RWPE2 (cell line): ENCODE measurements around the gene TRAF3IP1.

Experiments
- ATAC-seq: fragments of 200-7000 bp; cut with Tn5 transposase; 3 replicates; pipeline ENCODE4 v1.9.1; 2021; ENCODE audit warnings: low read depth
- DNase-seq: peaks from one replicate; pipeline ENCODE4 v3.0.0-alpha.2; 2020; ENCODE audit warnings: low spot score
- H3K27ac ChIP-seq: fragments of 450-650 bp; 2 replicates; pipeline ENCODE4 v1.5.1; 2017; ENCODE audit warnings: mild to moderate bottlenecking; ENCODE audit not compliant: poor library complexity, severe bottlenecking
- H3K27me3 ChIP-seq: fragments of 250-450 bp; sonication (Bioruptor Pico); 2 replicates; pipeline ENCODE4 v1.5.1; 2021; ENCODE audit warnings: mild to moderate bottlenecking, moderate library complexity; ENCODE audit not compliant: insufficient read depth, poor library complexity, severe bottlenecking
- H3K36me3 ChIP-seq: fragments of 250-450 bp; sonication (Bioruptor Pico); 2 replicates; pipeline ENCODE4 v1.5.1; 2020; ENCODE audit warnings: low read depth, mild to moderate bottlenecking, moderate library complexity
- H3K4me1 ChIP-seq: fragments of 250-450 bp; sonication (Bioruptor Pico); 2 replicates; pipeline ENCODE4 v1.5.1; 2021; ENCODE audit warnings: mild to moderate bottlenecking, moderate library complexity; ENCODE audit not compliant: insufficient read depth, poor library complexity, severe bottlenecking
- H3K4me3 ChIP-seq: fragments of 250-450 bp; sonication (Bioruptor Pico); 2 replicates; pipeline ENCODE4 v1.5.1; 2021; ENCODE audit warnings: mild to moderate bottlenecking, moderate library complexity; ENCODE audit not compliant: severe bottlenecking
- H3K9me3 ChIP-seq: fragments of 250-450 bp; sonication (Bioruptor Pico); 2 replicates; pipeline ENCODE4 v1.5.1; 2021; ENCODE audit warnings: mild to moderate bottlenecking, moderate library complexity; ENCODE audit not compliant: severe bottlenecking
- CTCF ChIP-seq: fragments of 450-650 bp; IDR thresholded peaks from one replicate; pipeline ENCODE4 v1.5.1; 2017; ENCODE audit warnings: mild to moderate bottlenecking, moderate library complexity; ENCODE audit not compliant: poor library complexity, severe bottlenecking

TRAF3IP1 gene

DNA sequence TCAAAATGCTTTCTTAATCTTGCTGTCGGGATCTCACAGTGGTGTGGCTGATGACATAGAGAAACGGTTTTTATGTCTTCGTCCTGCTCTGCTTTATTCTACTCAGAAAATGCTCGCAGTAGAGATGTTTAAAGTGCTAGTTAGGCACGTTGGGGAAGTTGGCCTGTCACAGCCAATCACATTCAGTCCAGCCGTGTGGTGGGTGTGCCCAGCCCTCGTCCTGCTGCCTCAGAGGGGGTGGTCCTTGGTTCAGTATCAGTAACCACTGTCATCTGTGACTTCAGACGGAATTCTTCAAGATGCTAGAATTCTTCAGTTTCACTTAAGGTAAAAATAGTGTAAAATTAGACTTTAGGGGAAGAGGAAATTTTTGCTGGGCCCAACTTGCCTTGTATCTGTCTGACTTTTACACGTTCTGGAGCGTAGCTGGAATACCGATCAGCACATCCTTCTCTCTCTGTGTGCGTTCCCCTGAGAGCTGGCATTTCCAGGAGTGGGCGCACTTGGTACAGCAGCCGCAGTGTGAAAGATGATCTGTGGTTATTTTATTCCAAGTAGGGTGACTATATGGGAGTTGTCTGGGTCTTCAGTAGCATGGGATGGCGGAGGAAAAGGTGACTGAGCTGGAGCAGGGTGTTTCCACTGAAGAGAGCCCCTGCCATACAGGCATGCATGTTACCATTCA, 18.5 kb downstream of the TRAF3IP1 start:
- Histone ChIP-seq H3K9me3 (no peaks in the 10 kb centered on the region), H3K36me3 (peaks cover 25% of the 10 kb centered on the region), H3K4me3 (no peak overlapping the region), H3K27me3 (no peaks in the 10 kb centered on the region), H3K27ac (peak overlapping the region; percentile 17), H3K4me1 (peaks cover 7% of the 10 kb centered on the region)
- ATAC-seq: no peak
- TF ChIP-seq CTCF: no peak
- DNase-seq: no peak

GRCh38 chr2:238339395-238339780, 19.1 kb downstream of the TRAF3IP1 start:
- DNase-seq: no peak
- Histone ChIP-seq H3K4me3 (no peak overlapping the region), H3K27me3 (no peaks in the 10 kb centered on the region), H3K36me3 (peaks cover 20% of the 10 kb centered on the region), H3K4me1 (peaks cover 7% of the 10 kb centered on the region), H3K9me3 (no peaks in the 10 kb centered on the region), H3K27ac (peak overlapping the region; percentile 17)
- TF ChIP-seq CTCF: no peak
- ATAC-seq: peak; percentile 76

DNA sequence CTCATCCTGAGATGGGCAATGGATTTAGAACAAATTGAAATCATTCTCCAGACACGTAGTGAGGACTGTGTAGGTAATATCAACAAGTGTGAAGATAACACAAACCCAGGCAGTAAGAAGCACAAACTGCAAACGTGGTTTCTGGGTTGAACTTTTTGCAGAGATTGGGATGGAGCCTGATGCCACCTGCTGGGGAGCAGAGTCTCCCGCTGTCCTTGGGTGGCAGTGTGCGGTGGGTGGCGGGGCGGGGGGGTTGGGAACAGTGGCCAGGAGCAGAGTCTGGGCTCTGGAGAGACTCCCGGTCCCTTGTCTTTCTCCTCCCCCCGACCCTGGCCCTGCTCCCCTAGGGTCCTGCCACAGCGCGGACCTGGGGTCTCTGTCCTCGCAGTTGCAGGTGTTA, 19.5 kb downstream of the TRAF3IP1 start:
- Histone ChIP-seq H3K4me1 (peaks cover 7% of the 10 kb centered on the region), H3K27me3 (no peaks in the 10 kb centered on the region), H3K9me3 (no peaks in the 10 kb centered on the region), H3K36me3 (peaks cover 17% of the 10 kb centered on the region), H3K4me3 (no peak overlapping the region), H3K27ac (peak overlapping the region; percentile 17)
- peak; percentile 35 for TF ChIP-seq CTCF
- DNase-seq: no peak
- peak; percentile 32; the same call in 1 of the 3 replicates for ATAC-seq

- Histone ChIP-seq H3K9me3 (no peaks in the 10 kb centered on the region), H3K36me3 (peaks cover 12% of the 10 kb centered on the region), H3K4me3 (no peak overlapping the region), H3K27ac (no peak overlapping the region), H3K27me3 (no peaks in the 10 kb centered on the region), H3K4me1 (peaks cover 7% of the 10 kb centered on the region)
- TF ChIP-seq CTCF: no peak
- no peak for ATAC-seq
- no peak for DNase-seq
Observed at GRCh38 chr2:238341536-238341935, 21.2 kb downstream of the TRAF3IP1 start.

DNA sequence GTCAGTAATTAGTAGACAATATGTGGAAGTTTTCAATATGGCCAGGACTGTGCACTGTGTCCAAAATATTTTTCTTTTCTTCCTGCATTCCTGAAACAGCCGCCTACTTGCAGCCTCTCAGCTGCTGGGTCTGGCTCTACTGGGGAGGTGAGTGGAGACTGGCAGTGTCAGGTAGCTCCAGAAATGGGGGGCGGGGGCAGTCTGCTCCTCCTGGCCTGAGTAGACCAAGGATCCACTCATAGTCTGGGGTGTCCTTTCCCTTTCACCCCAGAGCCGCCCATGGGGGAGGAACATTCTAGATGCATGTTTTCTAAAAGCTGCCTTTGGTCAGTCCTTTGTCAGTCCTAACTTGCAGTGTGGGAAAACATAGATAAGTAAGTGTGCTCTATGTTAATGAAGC, 23.7 kb downstream of the TRAF3IP1 start:
- peaks cover 7% of the 10 kb centered on the region for H3K4me1 ChIP-seq
- peaks cover 9% of the 10 kb centered on the region; the same call in 1 of the 2 replicates for H3K36me3 ChIP-seq
- H3K9me3 ChIP-seq: no peaks in the 10 kb centered on the region
- DNase-seq: no peak
- no peak overlapping the region for H3K4me3 ChIP-seq
- no peak for ATAC-seq
- no peak overlapping the region for H3K27ac ChIP-seq
- no peaks in the 10 kb centered on the region for H3K27me3 ChIP-seq
- TF ChIP-seq CTCF: no peak
